CD4-positive, alpha-beta T cell treated with Interleukin-6 for 4 hours (primary cell): ENCODE data around the gene ARHGEF37.
A peak's percentile ranks its signal among the peaks of the same experiment; 100 is the strongest.
"Not testable (repeated sequence)": the region's sequence is repeated elsewhere in the genome, so short reads cannot be mapped to it uniquely, and the experiment has no call there.

Source experiments
- DNase-seq: peaks from one replicate; pipeline ENCODE4 v3.0.0-alpha.2; 2020; ENCODE audit warnings: mixed read lengths

The ARHGEF37 gene

GRCh38 chr5:149581192-149581861 lies at the start of gene ARHGEF37:
ARHGEF37 (plus strand) TSS chr5:149581498; CDS start chr5:149597770, 16,272 bp downstream.
- DNase-seq: peak; percentile 58

- no peak for DNase-seq
Observed at GRCh38 chr5:149532413-149532812, 48.9 kb upstream of the ARHGEF37 start.

- not testable (repeated sequence) for DNase-seq
Observed at GRCh38 chr5:149535787-149536186, 45.5 kb upstream of the ARHGEF37 start.

GRCh38 chr5:149537374-149537975 lies 43.8 kb upstream of the ARHGEF37 start:
- DNase-seq: no peak

GRCh38 chr5:149540089-149540488 lies 41.2 kb upstream of the ARHGEF37 start:
- DNase-seq: no peak

- no peak for DNase-seq
Observed at GRCh38 chr5:149541893-149542292, 39.4 kb upstream of the ARHGEF37 start.

GRCh38 chr5:149543361-149544027 lies 37.8 kb upstream of the ARHGEF37 start:
- DNase-seq: no peak

GRCh38 chr5:149544028-149544420 lies 37.3 kb upstream of the ARHGEF37 start:
- no peak for DNase-seq

GRCh38 chr5:149545327-149545726 lies 36.0 kb upstream of the ARHGEF37 start:
- DNase-seq: no peak

- no peak for DNase-seq
Observed at GRCh38 chr5:149546974-149547373, 34.3 kb upstream of the ARHGEF37 start.

GRCh38 chr5:149549461-149550267 lies 31.6 kb upstream of the ARHGEF37 start:
- peak; percentile 37 for DNase-seq

- no peak for DNase-seq
Observed at GRCh38 chr5:149550268-149550583, 31.1 kb upstream of the ARHGEF37 start.

- DNase-seq: peak; percentile 21
Observed at GRCh38 chr5:149550594-149551226, 30.6 kb upstream of the ARHGEF37 start.

GRCh38 chr5:149551227-149552037 lies 29.9 kb upstream of the ARHGEF37 start, which contains the start of gene CSNK1A1:
CSNK1A1 (minus strand) TSS chr5:149551439; CDS start chr5:149550964, 475 bp downstream.
- peak; percentile 99 for DNase-seq

- DNase-seq: no peak
Observed at GRCh38 chr5:149552038-149552494, 29.2 kb upstream of the ARHGEF37 start.

GRCh38 chr5:149552553-149553160 lies 28.6 kb upstream of the ARHGEF37 start:
- DNase-seq: no peak

GRCh38 chr5:149559706-149560105 lies 21.6 kb upstream of the ARHGEF37 start:
- DNase-seq: no peak

- DNase-seq: peak; percentile 19
Observed at GRCh38 chr5:149561848-149562247, 19.4 kb upstream of the ARHGEF37 start.

- no peak for DNase-seq
Observed at GRCh38 chr5:149563466-149563865, 17.8 kb upstream of the ARHGEF37 start.

- DNase-seq: peak; percentile 22
Observed at GRCh38 chr5:149564542-149565140, 16.7 kb upstream of the ARHGEF37 start.

- no peak for DNase-seq
Observed at GRCh38 chr5:149567226-149567625, 14.1 kb upstream of the ARHGEF37 start.
